Measurements from ENCODE around the gene CCSER1. TPM values are rescaled to one million over a fixed set of nuclear protein-coding genes. Genes with fewer than 3 reads are reported as not detected.

The CCSER1 gene
- total RNA-seq: 9.8 and 11.9 TPM in 2 replicates
- long read RNA-seq, partial matches to known transcripts: 9 of 13 reads
- long read RNA-seq, other reads (novel, unspliced or antisense): 4 of 13 reads

GRCh38 chr4:90127223-90127705 is at the start of gene CCSER1:
Gene CCSER1, plus strand, starts transcription at chr4:90127394.
- H3K4me3 Mint-ChIP-seq: peak within 1 kb of the TSS; percentile 93
- peaks cover 51% of the 10 kb centered on the region for H3K27me3 Mint-ChIP-seq (ENCODE audit: low read depth)
- no peaks in the 10 kb centered on the region for H3K36me3 Mint-ChIP-seq (ENCODE audit: low read depth)
- DNase-seq (ENCODE audit: low read depth, low spot score): peak; percentile 52
- H3K9me3 Mint-ChIP-seq: no peaks in the 10 kb centered on the region
- peak within 1 kb of the TSS; percentile 90 for H3K27ac Mint-ChIP-seq (ENCODE audit: unreplicated experiment)
- TF ChIP-seq CTCF (conservative IDR thresholded peaks at IDR 0.05): no peak
- peaks cover 24% of the 10 kb centered on the region for H3K4me1 Mint-ChIP-seq

GRCh38 chr4:90078440-90078839 is 48.8 kb upstream of the CCSER1 start:
- Mint-ChIP-seq H3K27ac (ENCODE audit: unreplicated experiment) (no peak overlapping the region), H3K4me3 (no peak overlapping the region), H3K27me3 (ENCODE audit: low read depth) (no peaks in the 10 kb centered on the region), H3K9me3 (no peaks in the 10 kb centered on the region), H3K36me3 (ENCODE audit: low read depth) (no peaks in the 10 kb centered on the region), H3K4me1 (peaks cover 33% of the 10 kb centered on the region)
- TF ChIP-seq CTCF (conservative IDR thresholded peaks at IDR 0.05): no peak
- no peak for DNase-seq (ENCODE audit: low read depth, low spot score)

- no peak overlapping the region for H3K4me3 Mint-ChIP-seq
- no peaks in the 10 kb centered on the region for H3K27me3 Mint-ChIP-seq (ENCODE audit: low read depth)
- H3K4me1 Mint-ChIP-seq: peaks cover 34% of the 10 kb centered on the region
- H3K27ac Mint-ChIP-seq (ENCODE audit: unreplicated experiment): peak overlapping the region; percentile 35
- TF ChIP-seq CTCF (conservative IDR thresholded peaks at IDR 0.05): no peak
- DNase-seq (ENCODE audit: low read depth, low spot score): no peak
- no peaks in the 10 kb centered on the region for H3K36me3 Mint-ChIP-seq (ENCODE audit: low read depth)
- no peaks in the 10 kb centered on the region for H3K9me3 Mint-ChIP-seq
These were observed 47.1 kb upstream of the CCSER1 start for GRCh38 chr4:90080116-90080515.

- no peaks in the 10 kb centered on the region for H3K9me3 Mint-ChIP-seq
- no peak overlapping the region for H3K27ac Mint-ChIP-seq (ENCODE audit: unreplicated experiment)
- no peak for TF ChIP-seq CTCF (conservative IDR thresholded peaks at IDR 0.05)
- no peaks in the 10 kb centered on the region for H3K36me3 Mint-ChIP-seq (ENCODE audit: low read depth)
- no peaks in the 10 kb centered on the region for H3K27me3 Mint-ChIP-seq (ENCODE audit: low read depth)
- no peak for DNase-seq (ENCODE audit: low read depth, low spot score)
- peaks cover 38% of the 10 kb centered on the region for H3K4me1 Mint-ChIP-seq
- no peak overlapping the region for H3K4me3 Mint-ChIP-seq
These were observed 45.6 kb upstream of the CCSER1 start for GRCh38 chr4:90081432-90082144.

GRCh38 chr4:90082449-90082848 is 44.7 kb upstream of the CCSER1 start:
- no peaks in the 10 kb centered on the region for H3K36me3 Mint-ChIP-seq (ENCODE audit: low read depth)

More at GRCh38 chr4:90082449-90082848, 44.7 kb upstream of the CCSER1 start:
- peaks cover 38% of the 10 kb centered on the region for H3K4me1 Mint-ChIP-seq
- H3K9me3 Mint-ChIP-seq: no peaks in the 10 kb centered on the region
- no peak overlapping the region for H3K27ac Mint-ChIP-seq (ENCODE audit: unreplicated experiment)
- no peak for TF ChIP-seq CTCF (conservative IDR thresholded peaks at IDR 0.05)
- no peak overlapping the region for H3K4me3 Mint-ChIP-seq
- no peak for DNase-seq (ENCODE audit: low read depth, low spot score)
- H3K27me3 Mint-ChIP-seq (ENCODE audit: low read depth): no peaks in the 10 kb centered on the region
